ENCODE results near the gene HDX.

Gene HDX

DNA sequence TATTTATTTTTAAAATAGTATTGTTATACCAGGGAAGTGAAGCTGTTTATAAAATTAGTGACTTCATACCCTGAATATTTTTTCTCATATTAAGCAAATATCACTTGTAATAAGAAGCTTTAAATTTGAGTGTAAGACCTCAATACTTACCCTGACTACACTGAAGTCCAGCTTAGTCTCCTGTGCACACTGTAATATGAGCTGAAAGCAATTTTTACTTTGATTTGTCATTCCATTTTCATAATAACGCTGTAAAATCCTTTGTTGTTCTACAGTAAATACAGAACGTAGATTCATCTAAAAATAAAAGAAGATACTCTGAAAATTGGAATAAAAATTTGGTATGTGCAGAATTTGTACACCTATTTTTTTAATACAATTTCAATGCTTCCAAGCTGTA lies 27.2 kb downstream of the HDX start:
- no peak for TF ChIP-seq CTCF (conservative IDR thresholded peaks at IDR 0.05)
- H3K27ac ChIP-seq = no peak overlapping the region

DNA sequence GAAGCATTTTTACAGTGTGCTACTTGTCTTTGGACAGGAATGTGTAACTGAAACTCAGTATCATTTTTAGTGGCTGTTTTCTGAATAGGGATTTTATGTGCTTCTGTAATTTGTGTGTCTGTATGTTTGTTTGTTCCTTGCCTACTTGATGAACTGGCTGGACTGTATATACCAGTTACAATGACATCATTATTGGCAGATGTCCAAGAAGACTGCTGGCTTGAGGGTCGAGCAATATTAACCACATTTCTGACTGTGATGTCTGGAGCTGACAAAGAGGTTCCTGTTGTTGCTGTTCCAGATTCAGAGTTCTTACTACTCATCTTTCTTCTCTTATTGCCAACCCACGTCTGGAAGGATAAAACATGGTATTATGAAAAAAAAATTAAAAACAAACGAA lies 33.0 kb downstream of the HDX start:
- no peak overlapping the region for H3K27ac ChIP-seq
- TF ChIP-seq CTCF (conservative IDR thresholded peaks at IDR 0.05) = no peak

GRCh38 chrX:84467898-84468297 lies 34.4 kb downstream of the HDX start:
- TF ChIP-seq CTCF (conservative IDR thresholded peaks at IDR 0.05) = no peak
- no peak overlapping the region for H3K27ac ChIP-seq

- TF ChIP-seq CTCF (conservative IDR thresholded peaks at IDR 0.05) = no peak
- H3K27ac ChIP-seq = no peak overlapping the region
These were observed 48.7 kb downstream of the HDX start for GRCh38 chrX:84453351-84454246.

- no peak for TF ChIP-seq CTCF (conservative IDR thresholded peaks at IDR 0.05)
These were observed 61.1 kb downstream of the HDX start for GRCh38 chrX:84441143-84441542.

DNA sequence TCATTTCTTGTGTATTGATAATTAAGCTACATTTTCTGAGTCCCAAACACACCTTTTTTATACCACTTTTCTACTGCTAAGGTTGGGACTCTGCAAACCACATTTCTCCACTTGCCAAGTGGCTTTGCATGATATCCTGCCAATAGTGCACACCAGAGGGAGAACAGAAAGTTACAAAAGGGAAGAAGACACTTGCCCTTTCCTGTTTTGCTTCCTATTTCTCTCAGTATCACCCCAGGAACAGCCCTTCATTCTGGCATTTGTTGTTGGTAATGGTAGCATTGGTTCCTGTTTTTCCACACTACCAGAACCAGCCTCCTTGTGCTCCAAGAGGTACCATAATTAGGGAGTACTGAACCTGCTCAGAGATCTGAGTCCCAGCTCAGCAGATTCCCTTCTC lies 87.1 kb downstream of the HDX start:
- H3K27ac ChIP-seq = no peak overlapping the region
- TF ChIP-seq CTCF (conservative IDR thresholded peaks at IDR 0.05) = no peak

More at GRCh38 chrX:84441143-84441542, 61.1 kb downstream of the HDX start:
- H3K27ac ChIP-seq = no peak overlapping the region

GRCh38 chrX:84363663-84364062 lies 138.6 kb downstream of the HDX start:
- H3K27ac ChIP-seq = no peak overlapping the region
- TF ChIP-seq CTCF (conservative IDR thresholded peaks at IDR 0.05) = no peak
